GM23338 (cell line): ENCODE data around the gene DTHD1.

Source experiments
- CREB1 ChIP-seq: fragments of 250-450 bp; sonication (Bioruptor Pico); IDR thresholded peaks from 2 replicates; pipeline ENCODE4 v1.5.0; 2020; ENCODE audit warnings: low read depth, mild to moderate bottlenecking, moderate library complexity
- EZH2 ChIP-seq: fragments of 200-600 bp; sonication (generic); IDR thresholded peaks from one replicate; pipeline ENCODE4 v1.8.0; 2017; ENCODE audit warnings: antibody characterized with exemption, mild to moderate bottlenecking, low read depth; ENCODE audit not compliant: unreplicated experiment
- EZH2phosphoT487 ChIP-seq: fragments of 200-600 bp; sonication (generic); IDR thresholded peaks from one replicate; pipeline ENCODE4 v1.8.1; 2018; ENCODE audit warnings: antibody characterized with exemption; ENCODE audit not compliant: unreplicated experiment
- JUNB ChIP-seq: IDR thresholded peaks from one replicate; pipeline ENCODE4 v1.6.1; 2016; ENCODE audit warnings: antibody characterized with exemption; ENCODE audit not compliant: unreplicated experiment
- NANOG ChIP-seq: IDR thresholded peaks from 2 replicates; pipeline ENCODE4 v1.6.1; 2016; ENCODE audit warnings: antibody characterized with exemption, borderline replicate concordance
- POLR2AphosphoS5 ChIP-seq: IDR thresholded peaks from 2 replicates; pipeline ENCODE4 v1.6.1; 2016; ENCODE audit warnings: antibody characterized with exemption, low read depth
- REST ChIP-seq: IDR thresholded peaks from one replicate; pipeline ENCODE4 v1.6.1; 2018; ENCODE audit warnings: antibody characterized with exemption; ENCODE audit not compliant: unreplicated experiment
- ZNF114 ChIP-seq: fragments of 250-450 bp; sonication (Bioruptor Pico); IDR thresholded peaks from 2 replicates; pipeline ENCODE4 v1.5.0; 2020; ENCODE audit warnings: mild to moderate bottlenecking, moderate library complexity
- ZNF462 ChIP-seq: fragments of 250-450 bp; sonication (Bioruptor Pico); IDR thresholded peaks from 2 replicates; pipeline ENCODE4 v1.5.0; 2020; ENCODE audit warnings: mild to moderate bottlenecking, moderate library complexity
- TF ChIP-seq, protein P1 (sequence below), 2 experiments: fragments of 200-600 bp in 1 of 2; sonication (generic) in 1 of 2; conservative IDR thresholded peaks; 2 replicates each; pipeline versions ENCODE4 v1.5.1 to v1.6.1; 2016 to 2017; ENCODE audit warnings: antibody characterized with exemption in 2 of 2, low read depth in 2 of 2, mild to moderate bottlenecking in 2 of 2, moderate library complexity in 1 of 2
- TF ChIP-seq, protein P2 (sequence below): IDR thresholded peaks from 2 replicates; pipeline ENCODE4 v1.6.1; 2016; ENCODE audit warnings: antibody characterized with exemption

DNA sequence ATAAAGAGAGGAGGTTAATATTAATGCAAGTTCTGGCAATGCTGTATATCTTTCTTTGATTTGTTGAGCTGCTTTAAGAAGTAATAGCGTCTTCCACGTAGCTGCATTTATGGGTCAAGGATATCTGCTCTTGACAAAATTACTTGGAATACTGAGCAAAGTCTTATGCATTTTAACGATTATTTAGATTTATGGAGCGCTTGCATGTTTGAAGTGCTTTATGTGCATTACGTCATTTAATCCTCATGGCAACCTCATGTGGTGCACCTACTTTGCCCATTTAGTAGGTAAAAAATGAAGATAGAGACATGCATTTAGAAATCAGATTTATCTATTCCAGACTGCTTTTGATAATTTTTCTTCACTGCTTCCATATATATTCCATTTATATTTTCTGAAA, 46.0 kb downstream of the DTHD1 start:
- no peak for TF ChIP-seq EZH2phosphoT487
- no peak for TF ChIP-seq EZH2
- TF ChIP-seq POLR2AphosphoS5 = no peak
- TF ChIP-seq, protein P1, sequence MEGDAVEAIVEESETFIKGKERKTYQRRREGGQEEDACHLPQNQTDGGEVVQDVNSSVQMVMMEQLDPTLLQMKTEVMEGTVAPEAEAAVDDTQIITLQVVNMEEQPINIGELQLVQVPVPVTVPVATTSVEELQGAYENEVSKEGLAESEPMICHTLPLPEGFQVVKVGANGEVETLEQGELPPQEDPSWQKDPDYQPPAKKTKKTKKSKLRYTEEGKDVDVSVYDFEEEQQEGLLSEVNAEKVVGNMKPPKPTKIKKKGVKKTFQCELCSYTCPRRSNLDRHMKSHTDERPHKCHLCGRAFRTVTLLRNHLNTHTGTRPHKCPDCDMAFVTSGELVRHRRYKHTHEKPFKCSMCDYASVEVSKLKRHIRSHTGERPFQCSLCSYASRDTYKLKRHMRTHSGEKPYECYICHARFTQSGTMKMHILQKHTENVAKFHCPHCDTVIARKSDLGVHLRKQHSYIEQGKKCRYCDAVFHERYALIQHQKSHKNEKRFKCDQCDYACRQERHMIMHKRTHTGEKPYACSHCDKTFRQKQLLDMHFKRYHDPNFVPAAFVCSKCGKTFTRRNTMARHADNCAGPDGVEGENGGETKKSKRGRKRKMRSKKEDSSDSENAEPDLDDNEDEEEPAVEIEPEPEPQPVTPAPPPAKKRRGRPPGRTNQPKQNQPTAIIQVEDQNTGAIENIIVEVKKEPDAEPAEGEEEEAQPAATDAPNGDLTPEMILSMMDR (conservative IDR thresholded peaks at IDR 0.05; ENCODE audit: low read depth in 2 of 2) = no peak
- no peak for TF ChIP-seq ZNF114
- no peak for TF ChIP-seq REST
- TF ChIP-seq CREB1 (CRISPR knock-in tag) = no peak
- no peak for TF ChIP-seq ZNF462 (CRISPR knock-in tag)
- TF ChIP-seq, protein P2, sequence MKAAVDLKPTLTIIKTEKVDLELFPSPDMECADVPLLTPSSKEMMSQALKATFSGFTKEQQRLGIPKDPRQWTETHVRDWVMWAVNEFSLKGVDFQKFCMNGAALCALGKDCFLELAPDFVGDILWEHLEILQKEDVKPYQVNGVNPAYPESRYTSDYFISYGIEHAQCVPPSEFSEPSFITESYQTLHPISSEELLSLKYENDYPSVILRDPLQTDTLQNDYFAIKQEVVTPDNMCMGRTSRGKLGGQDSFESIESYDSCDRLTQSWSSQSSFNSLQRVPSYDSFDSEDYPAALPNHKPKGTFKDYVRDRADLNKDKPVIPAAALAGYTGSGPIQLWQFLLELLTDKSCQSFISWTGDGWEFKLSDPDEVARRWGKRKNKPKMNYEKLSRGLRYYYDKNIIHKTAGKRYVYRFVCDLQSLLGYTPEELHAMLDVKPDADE = no peak
- no peak for TF ChIP-seq NANOG
- TF ChIP-seq JUNB = no peak
